ENCODE results near the gene NLRP3. TPM values are rescaled to one million over a fixed set of nuclear protein-coding genes. Genes with fewer than 3 reads are reported as not detected.

NLRP3 gene
- total and polyA plus RNA-seq, 10 of the 15 experiments (the other 5 are each of a cell fraction or from before 2014, with no cell fraction given) = 1.8 to 10.4 (median 5.0) TPM

DNA sequence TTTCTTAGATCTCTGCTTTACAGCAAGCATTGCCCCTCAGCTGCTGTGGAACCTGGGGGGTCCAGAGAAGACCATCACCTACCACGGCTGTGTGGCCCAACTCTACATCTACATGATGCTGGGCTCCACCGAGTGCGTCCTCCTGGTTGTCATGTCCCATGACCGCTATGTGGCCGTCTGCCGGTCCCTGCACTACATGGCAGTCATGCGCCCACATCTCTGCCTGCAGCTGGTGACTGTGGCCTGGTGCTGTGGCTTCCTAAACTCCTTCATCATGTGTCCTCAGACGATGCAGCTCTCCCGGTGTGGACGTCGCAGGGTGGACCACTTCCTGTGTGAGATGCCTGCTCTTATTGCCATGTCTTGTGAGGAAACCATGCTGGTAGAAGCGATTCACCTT is 75.4 kb downstream of the NLRP3 start:
- Histone ChIP-seq H3K27ac (ENCODE audit: control insufficient read depth, insufficient read depth) (no peak overlapping the region), H3K27me3 (replicated peaks in 1 of 2; ENCODE audit: control insufficient read depth in 2 of 2, insufficient read depth in 2 of 2, low read length in 1 of 2) (peaks cover 0 to 1% of the 10 kb centered on the region in 2 experiments; a peak in 2 of 4 replicates), H3K36me3 (ENCODE audit: control insufficient read depth in 2 of 2, insufficient read depth in 2 of 2, low read length in 1 of 2) (no peaks in the 10 kb centered on the region), H3K79me2 (ENCODE audit: control insufficient read depth, insufficient read depth, low read length) (no peaks in the 10 kb centered on the region), H3K4me1 (ENCODE audit: control insufficient read depth, insufficient read depth, low read length) (no peaks in the 10 kb centered on the region), H4K20me1 (ENCODE audit: control insufficient read depth, insufficient read depth) (no peaks in the 10 kb centered on the region), H3K9me3 (replicated peaks; ENCODE audit: control insufficient read depth, insufficient read depth, low read length) (no peaks in the 10 kb centered on the region), H3K4me2 (ENCODE audit: control insufficient read depth, insufficient read depth) (no peak overlapping the region), H3K9ac (ENCODE audit: control insufficient read depth, insufficient read depth, low read length) (no peak overlapping the region), H3K4me3 (no peak overlapping the region), H2AFZ (ENCODE audit: control insufficient read depth, low read depth, low read length) (no peak overlapping the region)
- CTCF ChIA-PET = interaction anchor here (8.4 to 8.8 kb wide), 2 partner anchors 103 to 118 kb away, joined by 120 to 197 read pairs; no protein-coding TSS in a partner anchor
- intact Hi-C loops (cut with micrococcal nuclease; ENCODE audit: unreplicated experiment) = no loop called here
- FAIRE-seq (no peak), ATAC-seq (no peak), DNase-seq (ENCODE audit: low read depth, low spot score) (no peak)
- SMC1A ChIA-PET (ENCODE audit: uncharacterized antibody, unreplicated experiment) = interaction anchor here (1.1 to 8.6 kb wide), 2 partner anchors 66 to 102 kb away, joined by 3 to 174 read pairs; no protein-coding TSS in a partner anchor
- in situ Hi-C loops (cut with MboI) = no loop called here
- TF ChIP-seq MXI1 (IDR thresholded peaks at IDR 0.05; ENCODE audit: low read depth, low read length) = no peak
- TF ChIP-seq JUND (IDR thresholded peaks at IDR 0.05; ENCODE audit: low read depth, low read length) = no peak
- TF ChIP-seq SREBF2 (IDR thresholded peaks at IDR 0.05; ENCODE audit: low read length) = no peak
- TF ChIP-seq IRF4 (IDR thresholded peaks at IDR 0.05; ENCODE audit: low read depth, low read length) = no peak
- TF ChIP-seq BACH1 (IDR thresholded peaks at IDR 0.05; ENCODE audit: borderline replicate concordance) = no peak
- no peak for TF ChIP-seq ASH2L (IDR thresholded peaks at IDR 0.05; ENCODE audit: borderline replicate concordance, low read depth)
- TF ChIP-seq, protein P1, sequence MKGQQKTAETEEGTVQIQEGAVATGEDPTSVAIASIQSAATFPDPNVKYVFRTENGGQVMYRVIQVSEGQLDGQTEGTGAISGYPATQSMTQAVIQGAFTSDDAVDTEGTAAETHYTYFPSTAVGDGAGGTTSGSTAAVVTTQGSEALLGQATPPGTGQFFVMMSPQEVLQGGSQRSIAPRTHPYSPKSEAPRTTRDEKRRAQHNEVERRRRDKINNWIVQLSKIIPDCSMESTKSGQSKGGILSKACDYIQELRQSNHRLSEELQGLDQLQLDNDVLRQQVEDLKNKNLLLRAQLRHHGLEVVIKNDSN (IDR thresholded peaks at IDR 0.05; ENCODE audit: borderline replicate concordance, extremely low read length, insufficient read depth, low read depth, low read length) = no peak
- TF ChIP-seq CBFB (IDR thresholded peaks at IDR 0.05; ENCODE audit: low read depth) = no peak
- TF ChIP-seq, protein P2, sequence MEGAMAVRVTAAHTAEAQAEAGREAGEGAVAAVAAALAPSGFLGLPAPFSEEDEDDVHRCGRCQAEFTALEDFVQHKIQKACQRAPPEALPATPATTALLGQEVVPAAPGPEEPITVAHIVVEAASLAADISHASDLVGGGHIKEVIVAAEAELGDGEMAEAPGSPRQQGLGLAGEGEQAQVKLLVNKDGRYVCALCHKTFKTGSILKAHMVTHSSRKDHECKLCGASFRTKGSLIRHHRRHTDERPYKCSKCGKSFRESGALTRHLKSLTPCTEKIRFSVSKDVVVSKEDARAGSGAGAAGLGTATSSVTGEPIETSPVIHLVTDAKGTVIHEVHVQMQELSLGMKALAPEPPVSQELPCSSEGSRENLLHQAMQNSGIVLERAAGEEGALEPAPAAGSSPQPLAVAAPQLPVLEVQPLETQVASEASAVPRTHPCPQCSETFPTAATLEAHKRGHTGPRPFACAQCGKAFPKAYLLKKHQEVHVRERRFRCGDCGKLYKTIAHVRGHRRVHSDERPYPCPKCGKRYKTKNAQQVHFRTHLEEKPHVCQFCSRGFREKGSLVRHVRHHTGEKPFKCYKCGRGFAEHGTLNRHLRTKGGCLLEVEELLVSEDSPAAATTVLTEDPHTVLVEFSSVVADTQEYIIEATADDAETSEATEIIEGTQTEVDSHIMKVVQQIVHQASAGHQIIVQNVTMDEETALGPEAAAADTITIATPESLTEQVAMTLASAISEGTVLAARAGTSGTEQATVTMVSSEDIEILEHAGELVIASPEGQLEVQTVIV (IDR thresholded peaks at IDR 0.05; ENCODE audit: borderline replicate concordance, partially characterized antibody) = no peak
- no peak for TF ChIP-seq TCF3 (IDR thresholded peaks at IDR 0.05; ENCODE audit: borderline replicate concordance, insufficient read depth, low read depth, low read length)
- TF ChIP-seq STAT1 (conservative IDR thresholded peaks at IDR 0.05) = no peak
- TF ChIP-seq TARDBP (IDR thresholded peaks at IDR 0.05; ENCODE audit: borderline replicate concordance) = no peak
- no peak for TF ChIP-seq EP300 (IDR thresholded peaks at IDR 0.05; ENCODE audit: borderline replicate concordance in 1 of 2, control insufficient read depth in 1 of 2, low read depth in 2 of 2, low read length in 2 of 2)
- no peak for TF ChIP-seq BMI1 (IDR thresholded peaks at IDR 0.05; ENCODE audit: borderline replicate concordance)
- no peak for TF ChIP-seq HDAC6 (IDR thresholded peaks at IDR 0.05; ENCODE audit: unreplicated experiment)
- TF ChIP-seq ATF7 (IDR thresholded peaks at IDR 0.05; ENCODE audit: low read depth) = no peak
- TF ChIP-seq RCOR1 (conservative IDR thresholded peaks at IDR 0.05; ENCODE audit: low read depth, low read length) = no peak
- BruUV-seq (replicated peaks) = no TSS peak
- 36% methylated on average over 12 of the region's 12 CpGs for whole genome bisulfite sequencing (ENCODE audit: insufficient coverage, insufficient replicate concordance, low lambda C conversion rate, missing lambda C conversion rate)
- POLR2A ChIA-PET = no interaction called here
- RAD21 ChIA-PET (ENCODE audit: unreplicated experiment) = interaction anchor here (1.0 to 8.6 kb wide), 2 partner anchors 101 to 118 kb away, joined by 5 to 72 read pairs; no protein-coding TSS in a partner anchor
